ENCODE data around the gene ABCG2. TPM values are rescaled to one million over a fixed set of nuclear protein-coding genes. Genes with fewer than 3 reads are reported as not detected.

Gene ABCG2
- total and polyA plus RNA-seq, 2 of the 8 experiments (the other 6 are each of a cell fraction or from before 2014, with no cell fraction given), result 2.4 to 4.6 TPM

DNA sequence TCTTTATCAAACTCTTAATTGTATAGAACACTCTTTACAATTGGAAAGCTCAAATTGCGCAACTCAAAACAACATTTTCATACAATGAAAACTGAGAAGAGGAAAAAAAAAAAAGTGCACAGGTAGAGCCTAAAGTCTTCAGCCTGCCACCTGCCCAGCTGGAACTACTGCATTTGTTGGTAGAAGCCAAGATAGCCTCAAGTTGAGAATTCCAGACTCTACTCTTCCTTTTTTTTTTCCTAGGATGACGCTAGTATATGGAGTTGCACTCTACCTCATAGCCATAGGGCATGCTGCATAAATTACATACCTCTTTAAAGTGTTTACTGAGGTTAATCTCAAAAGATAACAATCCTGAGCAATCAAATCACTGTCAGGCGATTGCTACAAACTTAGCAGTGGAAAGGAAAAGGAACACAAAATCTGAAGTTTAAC lies 13.6 kb downstream of the ABCG2 start:
- H2AK5ac ChIP-seq (ENCODE audit: low read depth, low read length), result no peak overlapping the region
- H3K9ac ChIP-seq (replicated peaks in 1 of 4; ENCODE audit: extremely low read depth in 1 of 4, low read depth in 3 of 4, low read length in 3 of 4), result no peak overlapping the region
- no peak overlapping the region for H3K14ac ChIP-seq (ENCODE audit: insufficient read length)
- no peak overlapping the region for H3K18ac ChIP-seq (ENCODE audit: extremely low read depth, low read length)
- H4K5ac ChIP-seq (ENCODE audit: insufficient read length, low read depth, low read length), result no peak overlapping the region
- FAIRE-seq, result no peak
- POLR2A ChIA-PET (ENCODE audit: partially characterized antibody), result no interaction called here
- no peaks in the 10 kb centered on the region for H3K27me3 ChIP-seq (replicated peaks in 1 of 4; ENCODE audit: control insufficient read depth in 3 of 4, extremely low read depth in 1 of 4, insufficient read depth in 3 of 4, low read length in 3 of 4)
- no peaks in the 10 kb centered on the region for H3K23me2 ChIP-seq (ENCODE audit: low read depth, low read length)
- H2BK5ac ChIP-seq (ENCODE audit: low read depth, low read length), result no peak overlapping the region
- DNase-seq (ENCODE audit: low read depth in 1 of 2, low spot score in 2 of 2), result no peak
- H3K79me1 ChIP-seq (ENCODE audit: low read depth, low read length), result no peaks in the 10 kb centered on the region
- H2BK120ac ChIP-seq (replicated peaks; ENCODE audit: low read depth, low read length), result no peak overlapping the region
- no peak overlapping the region for H4K91ac ChIP-seq (replicated peaks; ENCODE audit: insufficient read length, low read length)
- H4K8ac ChIP-seq (ENCODE audit: extremely low read depth, insufficient read depth, low read length), result no peak overlapping the region
- no peak overlapping the region for H3K4me2 ChIP-seq (ENCODE audit: insufficient read depth in 1 of 2, low read depth in 2 of 2, low read length in 2 of 2)
- no peaks in the 10 kb centered on the region for H4K20me1 ChIP-seq (replicated peaks in 1 of 2; ENCODE audit: control insufficient read depth in 1 of 2, insufficient read depth in 2 of 2, low read length in 2 of 2)
- WGBS, 2 experiments (ENCODE audit: extremely low coverage in 1 of 2, insufficient coverage in 1 of 2, insufficient read length in 1 of 2, insufficient replicate concordance in 2 of 2, low coverage in 1 of 2, low lambda C conversion rate in 2 of 2, missing lambda C conversion rate in 1 of 2), result 41% methylated on average over 3 of the region's 3 CpGs; no CpG with 5 or more reads in 1 of the 2 experiments
- no peak overlapping the region; the same call in 1 of the 2 replicates for H2BK20ac ChIP-seq (ENCODE audit: low read length)
- H3K56ac ChIP-seq (replicated peaks; ENCODE audit: insufficient read length, low read depth, low read length), result no peak overlapping the region
- no peak overlapping the region for H3K23ac ChIP-seq (ENCODE audit: insufficient read length)
- no peaks in the 10 kb centered on the region for H3K9me3 ChIP-seq (ENCODE audit: insufficient read depth in 2 of 2, low read depth in 1 of 2, low read length in 1 of 2)
- no peaks in the 10 kb centered on the region for H3K79me2 ChIP-seq (ENCODE audit: control insufficient read depth in 1 of 2, insufficient read depth in 2 of 2, low read length in 2 of 2)
- H3K4me1 ChIP-seq (replicated peaks in 1 of 4; ENCODE audit: control insufficient read depth in 3 of 4, insufficient read depth in 4 of 4, low read length in 3 of 4), result peaks cover 0 to 13% (median 8%) of the 10 kb centered on the region in 4 experiments; a peak in 4 of 7 replicates
- no peak overlapping the region for H3K4ac ChIP-seq (replicated peaks; ENCODE audit: insufficient read length, low read depth, low read length)
- no peak overlapping the region for H3K4me3 ChIP-seq (ENCODE audit: extremely low read depth in 1 of 4, insufficient read depth in 2 of 4, low read depth in 3 of 4, low read length in 4 of 4)
- CTCF ChIA-PET (ENCODE audit: partially characterized antibody), result interaction anchor here (0.6 kb wide), 1 partner anchor 66 kb away, joined by 6 read pairs; no protein-coding TSS in a partner anchor
- H2BK15ac ChIP-seq (ENCODE audit: low read length), result no peak overlapping the region
- no peak overlapping the region for H2BK12ac ChIP-seq (ENCODE audit: low read depth, low read length)
- no peak overlapping the region for H2AFZ ChIP-seq (ENCODE audit: low read length)
- H3K27ac ChIP-seq (ENCODE audit: low read depth, low read length), result no peak overlapping the region
- H3K36me3 ChIP-seq (ENCODE audit: control insufficient read depth in 2 of 4, insufficient read depth in 4 of 4, low read length in 3 of 4), result no peaks in the 10 kb centered on the region
- TF ChIP-seq JUND (IDR thresholded peaks at IDR 0.05; ENCODE audit: low read length) (no peak), MAFK (IDR thresholded peaks at IDR 0.05; ENCODE audit: low read depth, low read length) (no peak), TAF1 (IDR thresholded peaks at IDR 0.05; ENCODE audit: low read depth, low read length) (no peak), BRCA1 (IDR thresholded peaks at IDR 0.05; ENCODE audit: low read depth, low read length) (no peak), HDAC2 (IDR thresholded peaks at IDR 0.05; ENCODE audit: borderline replicate concordance in 1 of 2, low read depth in 2 of 2, low read length in 2 of 2) (no peak), SUZ12 (IDR thresholded peaks at IDR 0.05; ENCODE audit: low read length) (no peak), CTBP2 (IDR thresholded peaks at IDR 0.05; ENCODE audit: borderline replicate concordance, insufficient read depth, insufficient read length, low read length) (no peak), EP300 (IDR thresholded peaks at IDR 0.05; ENCODE audit: borderline replicate concordance in 1 of 2, low read depth in 2 of 2, low read length in 2 of 2) (no peak), BACH1 (IDR thresholded peaks at IDR 0.05; ENCODE audit: low read length) (no peak), GABPA (IDR thresholded peaks at IDR 0.05; ENCODE audit: borderline replicate concordance, insufficient read depth, low read length) (no peak), POLR2A (IDR thresholded peaks at IDR 0.05; ENCODE audit: control extremely low read depth in 1 of 2, low read depth in 2 of 2, low read length in 2 of 2) (no peak)
- TF ChIP-seq, protein P1, sequence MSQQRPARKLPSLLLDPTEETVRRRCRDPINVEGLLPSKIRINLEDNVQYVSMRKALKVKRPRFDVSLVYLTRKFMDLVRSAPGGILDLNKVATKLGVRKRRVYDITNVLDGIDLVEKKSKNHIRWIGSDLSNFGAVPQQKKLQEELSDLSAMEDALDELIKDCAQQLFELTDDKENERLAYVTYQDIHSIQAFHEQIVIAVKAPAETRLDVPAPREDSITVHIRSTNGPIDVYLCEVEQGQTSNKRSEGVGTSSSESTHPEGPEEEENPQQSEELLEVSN (IDR thresholded peaks at IDR 0.05), result no peak
